SK-N-DZ (cell line): ENCODE measurements around the gene JAZF1.
A peak's percentile ranks its signal among the peaks of the same experiment; 100 is the strongest.
"Not testable (repeated sequence)": the region's sequence is repeated elsewhere in the genome, so short reads cannot be mapped to it uniquely, and the experiment has no call there.

Source experiments
- DNase-seq: peaks from one replicate; pipeline ENCODE4 v3.0.0-alpha.2; 2015; ENCODE audit warnings: low spot score

JAZF1 gene

GRCh38 chr7:28042721-28043120, 137.9 kb downstream of the JAZF1 start:
- no peak for DNase-seq

DNA sequence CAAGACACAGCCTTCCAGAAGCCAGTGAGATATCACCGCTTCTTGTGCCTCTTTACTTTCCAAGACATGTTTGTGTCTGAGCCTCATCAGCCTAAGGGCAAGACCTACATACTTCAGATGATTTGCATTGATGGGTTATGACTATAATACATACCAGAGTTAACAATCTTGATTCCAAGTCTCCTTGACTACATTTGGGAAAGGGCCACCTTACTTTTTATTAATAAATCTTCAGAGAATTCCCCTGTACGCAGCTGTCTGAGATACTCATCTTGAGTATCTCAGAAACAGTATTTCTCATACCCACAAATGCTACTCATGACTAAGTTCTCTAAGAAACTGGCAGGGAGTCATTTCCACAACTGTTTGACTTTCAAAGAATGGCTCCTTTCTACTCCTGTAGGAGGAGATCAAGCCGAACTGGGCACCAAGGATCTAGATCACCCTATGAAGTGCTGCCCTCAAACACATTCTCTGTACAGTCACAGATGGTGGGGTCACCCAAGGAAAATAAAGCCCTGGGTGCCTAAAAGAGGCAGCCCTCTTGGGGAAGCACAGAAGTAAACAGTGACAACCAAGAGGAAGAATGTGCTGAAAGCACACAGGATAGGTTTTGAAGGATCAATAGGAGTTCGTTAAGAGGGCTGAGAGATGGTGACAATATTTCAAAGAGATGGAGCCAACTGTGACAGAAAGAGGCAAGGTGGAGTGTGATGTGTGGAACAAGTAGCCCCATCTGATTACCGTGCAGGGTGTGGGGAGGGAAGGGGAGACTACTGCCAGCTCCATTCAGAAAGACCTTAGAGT, 138.9 kb downstream of the JAZF1 start:
- DNase-seq, result no peak

DNA sequence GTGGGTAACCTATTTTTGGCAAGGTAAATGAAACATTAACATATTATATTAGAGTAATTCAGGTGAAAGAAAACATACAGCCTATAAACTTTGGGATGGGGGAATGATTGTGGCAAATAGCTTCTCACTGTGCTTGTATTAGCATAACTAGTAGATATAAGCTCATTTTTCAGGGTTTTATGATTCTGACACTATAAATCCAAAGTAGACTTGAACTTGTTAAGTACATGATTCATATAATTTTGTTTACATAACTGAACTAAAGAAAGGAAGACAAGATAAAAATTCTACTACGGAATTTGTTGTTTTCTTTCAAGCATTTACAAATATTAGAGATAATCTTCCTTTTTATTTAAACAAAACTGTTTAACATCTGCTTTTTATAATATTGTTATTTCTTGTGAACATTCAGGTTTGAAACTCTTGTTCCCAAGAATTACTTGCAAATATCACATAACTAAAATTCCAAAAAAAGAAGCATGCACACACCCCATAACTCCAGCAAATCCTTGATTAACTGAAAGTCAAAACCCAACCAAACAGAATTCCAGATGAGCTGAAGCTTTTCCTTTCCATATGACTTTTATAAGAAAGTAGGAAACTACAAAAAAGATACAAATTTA, 142.3 kb downstream of the JAZF1 start:
- no peak for DNase-seq

GRCh38 chr7:28037220-28038010, 143.2 kb downstream of the JAZF1 start:
- DNase-seq, result no peak

GRCh38 chr7:28036696-28037095, 143.9 kb downstream of the JAZF1 start:
- no peak for DNase-seq

- DNase-seq, result no peak
Measured at GRCh38 chr7:28033386-28033785, 147.2 kb downstream of the JAZF1 start.

- no peak for DNase-seq
Measured at GRCh38 chr7:28032738-28033380, 147.7 kb downstream of the JAZF1 start.

- no peak for DNase-seq
Measured at GRCh38 chr7:28029051-28029450, 151.5 kb downstream of the JAZF1 start.

- DNase-seq, result no peak
Measured at GRCh38 chr7:28028471-28028870, 152.1 kb downstream of the JAZF1 start.

GRCh38 chr7:28026237-28026636, 154.4 kb downstream of the JAZF1 start:
- DNase-seq, result no peak

GRCh38 chr7:28024786-28025334, 155.7 kb downstream of the JAZF1 start:
- no peak for DNase-seq

DNA sequence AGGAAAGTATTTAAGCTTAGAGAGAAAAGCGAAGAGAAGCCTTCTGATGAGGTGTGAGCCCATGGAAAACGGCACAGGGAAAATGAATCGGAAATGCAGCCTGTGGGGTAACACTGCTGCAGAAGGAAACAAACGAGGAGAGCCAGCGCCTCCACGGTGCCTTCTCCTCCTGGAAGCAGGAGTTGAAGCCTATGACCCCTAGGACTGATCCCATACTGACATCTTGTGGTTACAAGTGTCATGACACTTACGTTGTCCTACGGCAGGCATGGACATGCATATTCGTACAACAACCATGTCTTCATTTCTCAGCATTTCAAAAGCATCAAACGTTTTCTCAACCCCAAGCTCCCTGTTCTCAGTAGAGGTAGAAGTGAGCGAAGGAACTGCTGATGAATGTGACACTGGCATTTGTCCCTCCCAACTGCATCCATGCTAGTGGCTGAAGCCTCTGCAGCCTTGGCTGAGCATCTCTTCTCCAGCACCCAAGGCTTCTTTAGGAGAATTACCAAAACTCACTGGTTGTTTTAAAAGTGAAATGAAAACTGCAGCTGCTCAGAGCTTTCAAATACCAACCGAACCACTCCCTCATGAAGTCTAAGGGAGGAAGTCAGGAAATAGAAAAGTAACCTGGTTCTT, 160.2 kb downstream of the JAZF1 start:
- peak; percentile 80 for DNase-seq

DNA sequence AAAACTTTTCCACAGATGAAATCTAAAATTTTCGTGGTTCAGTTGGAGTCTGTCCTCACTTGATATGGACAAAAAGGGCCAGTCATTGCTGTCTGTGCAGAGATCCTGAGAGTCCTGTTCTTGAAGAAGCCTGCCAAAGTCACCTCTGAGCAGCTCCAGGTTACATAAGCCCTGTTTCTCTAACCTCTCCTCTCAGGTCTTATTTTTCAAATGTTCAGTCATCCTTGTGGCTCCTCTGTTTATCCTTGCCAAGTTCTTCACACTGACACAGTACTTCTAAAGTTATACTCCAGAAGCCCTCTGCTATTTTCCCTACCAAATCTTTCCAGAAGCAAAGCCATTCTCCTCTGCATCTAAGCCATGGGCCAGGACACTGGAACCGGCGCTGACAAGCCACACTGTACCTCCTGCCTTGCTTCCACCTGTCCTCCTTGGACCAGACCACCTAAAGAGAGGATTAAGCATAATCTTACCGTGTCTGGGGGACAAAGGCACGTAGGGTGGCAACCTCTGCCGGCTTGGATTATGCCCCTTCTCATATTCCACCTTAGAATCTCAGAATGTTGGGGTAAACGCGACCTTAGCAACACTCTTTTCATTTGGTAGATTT, 161.6 kb downstream of the JAZF1 start:
- DNase-seq, result no peak

DNA sequence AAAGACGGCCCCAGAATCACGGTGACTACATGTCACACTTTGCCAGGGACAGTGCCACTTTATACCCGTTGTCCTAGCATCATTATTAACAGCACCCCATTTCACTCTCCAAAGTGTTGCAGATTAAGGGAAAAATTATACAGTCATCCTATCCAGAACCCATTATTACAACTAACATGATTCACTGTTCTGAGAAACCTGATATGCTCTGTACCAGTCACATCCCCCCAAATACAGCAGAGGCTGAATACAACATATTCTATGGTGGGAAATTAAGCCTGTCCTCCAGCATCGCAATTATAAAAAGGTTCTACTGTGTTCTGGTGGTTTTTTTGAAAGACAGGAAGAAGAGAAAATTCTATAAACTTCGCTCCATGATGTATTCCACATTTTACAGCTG, 162.1 kb downstream of the JAZF1 start:
- DNase-seq, result no peak

DNA sequence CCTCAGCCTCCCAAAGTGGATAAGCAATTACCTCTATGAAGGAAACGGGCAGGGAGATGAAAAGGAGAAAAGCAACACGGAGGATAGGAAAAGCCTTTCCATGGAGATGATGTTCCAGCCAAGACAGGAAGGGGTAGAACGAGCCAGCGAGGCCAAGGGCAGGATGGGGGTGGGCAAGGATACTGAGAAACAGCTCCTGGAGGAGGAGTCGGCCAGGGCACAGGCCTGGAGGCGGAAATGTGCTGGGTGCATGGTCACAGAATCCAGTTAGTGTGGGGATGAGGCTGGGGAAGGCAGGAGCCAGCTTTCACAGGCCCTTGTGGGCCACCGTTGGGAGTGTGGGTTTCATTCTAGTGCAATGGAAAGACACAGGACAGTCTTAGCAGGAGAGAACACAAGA, 162.6 kb downstream of the JAZF1 start:
- no peak for DNase-seq

- DNase-seq, result no peak
Measured at GRCh38 chr7:28017372-28017771, 163.2 kb downstream of the JAZF1 start.

GRCh38 chr7:28016297-28016696, 164.3 kb downstream of the JAZF1 start:
- no peak for DNase-seq

- no peak for DNase-seq
Measured at GRCh38 chr7:28015169-28015568, 165.4 kb downstream of the JAZF1 start.

DNA sequence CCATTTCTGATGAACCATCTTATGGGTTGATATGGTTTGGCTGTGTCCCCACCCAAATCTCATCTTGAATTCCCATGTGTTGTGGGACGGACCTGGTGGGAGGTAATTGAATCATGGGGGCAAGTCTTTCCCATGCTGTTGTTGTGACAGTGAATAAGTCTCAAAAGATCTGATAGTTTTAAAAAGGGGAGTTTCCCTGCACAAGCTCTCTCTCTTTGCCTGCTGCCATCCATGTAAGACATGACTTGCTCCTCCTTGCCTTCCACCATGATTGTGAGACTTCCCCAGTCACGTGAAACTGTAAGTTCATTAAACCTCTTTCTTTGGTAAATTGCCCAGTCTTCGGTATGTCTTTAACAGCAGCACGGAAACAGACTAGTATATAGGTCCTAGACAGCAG, 166.3 kb downstream of the JAZF1 start:
- not testable (repeated sequence) for DNase-seq

GRCh38 chr7:28013441-28013840, 167.2 kb downstream of the JAZF1 start:
- DNase-seq, result no peak

DNA sequence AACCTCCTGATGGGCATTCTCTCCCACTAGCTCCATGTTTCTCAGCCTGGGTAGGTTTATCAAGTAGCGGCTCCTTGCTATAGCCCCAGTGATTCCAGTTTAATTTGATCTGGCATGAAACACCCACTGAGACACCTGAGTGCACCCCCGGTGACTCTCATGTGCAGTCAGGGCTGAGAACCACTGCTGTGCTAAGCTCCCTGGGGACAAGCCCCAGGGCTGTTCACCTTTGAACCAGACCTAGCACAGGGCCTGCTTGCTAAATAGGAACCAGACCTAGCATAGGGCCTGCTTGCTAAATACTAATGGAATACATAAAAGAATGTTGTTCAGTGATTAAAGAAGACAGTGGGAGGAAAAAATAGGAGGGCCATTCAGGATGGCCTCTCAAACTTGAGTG, 167.6 kb downstream of the JAZF1 start:
- DNase-seq, result no peak
